OCI-LY1 (cell line): ENCODE data around the gene CLIC6.

Experiments
- H2AFZ ChIP-seq: fragments of 200-600 bp; sonication (generic), shearing (Covaris generic); 2 replicates; pipeline ENCODE4 v1.6.0; 2014; ENCODE audit warnings: antibody characterized with exemption, mild to moderate bottlenecking, low read length
- H3F3A ChIP-seq: fragments of 200-600 bp; sonication (generic), shearing (Covaris generic); 2 replicates; pipeline ENCODE4 v1.6.0; 2014; ENCODE audit warnings: mild to moderate bottlenecking, antibody characterized with exemption, low read length, moderate library complexity; ENCODE audit not compliant: insufficient read depth
- H3K27ac ChIP-seq: fragments of 200-600 bp; sonication (generic); 2 replicates; pipeline ENCODE4 v1.5.1; 2014; ENCODE audit warnings: low read length, mixed run types, mild to moderate bottlenecking, low read depth; ENCODE audit not compliant: poor library complexity, severe bottlenecking
- H3K27me3 ChIP-seq: fragments of 200-600 bp; sonication (generic); 2 replicates; pipeline ENCODE4 v1.6.0; 2014; ENCODE audit warnings: antibody characterized with exemption, mild to moderate bottlenecking, low read length, moderate library complexity; ENCODE audit not compliant: insufficient read depth
- H3K36me3 ChIP-seq: fragments of 200-600 bp; sonication (generic); 2 replicates; pipeline ENCODE4 v1.6.1; 2014; ENCODE audit warnings: mild to moderate bottlenecking, antibody characterized with exemption, low read length, moderate library complexity, mixed read lengths; ENCODE audit not compliant: insufficient read depth
- H3K4me1 ChIP-seq: fragments of 200-600 bp; sonication (generic); 2 replicates; pipeline ENCODE4 v1.5.1; 2014; ENCODE audit warnings: mild to moderate bottlenecking, low read length, moderate library complexity; ENCODE audit not compliant: insufficient read depth, severe bottlenecking
- H3K4me2 ChIP-seq: fragments of 200-600 bp; sonication (generic), shearing (Covaris generic); 2 replicates; pipeline ENCODE4 v1.6.1; 2014; ENCODE audit warnings: low read length
- H3K4me3 ChIP-seq: fragments of 200-600 bp; sonication (generic); 2 replicates; pipeline ENCODE4 v1.5.1; 2014; ENCODE audit warnings: low read length, low read depth, mild to moderate bottlenecking, mixed read lengths; ENCODE audit not compliant: poor library complexity, severe bottlenecking
- H3K79me2 ChIP-seq: fragments of 200-600 bp; shearing (Covaris generic); 2 replicates; pipeline ENCODE4 v1.6.1; 2016; ENCODE audit warnings: mixed run types, low read length, mixed read lengths; ENCODE audit not compliant: insufficient read depth
- H3K9ac ChIP-seq: fragments of 200-600 bp; sonication (generic), shearing (Covaris generic); 2 replicates; pipeline ENCODE4 v1.6.1; 2014; ENCODE audit warnings: mild to moderate bottlenecking, low read length, mixed read lengths
- H3K9me2 ChIP-seq: fragments of 200-600 bp; sonication (generic), shearing (Covaris generic); 2 replicates; pipeline ENCODE4 v1.6.1; 2014; ENCODE audit warnings: low read depth, mild to moderate bottlenecking, low read length, mixed read lengths
- H3K9me3 ChIP-seq: fragments of 200-600 bp; shearing (Covaris generic); 2 replicates; pipeline ENCODE4 v1.6.1; 2014; ENCODE audit warnings: low read length, mixed read lengths
- H4K20me1 ChIP-seq: fragments of 200-600 bp; sonication (generic), shearing (Covaris generic); 2 replicates; pipeline ENCODE4 v1.6.0; 2016; ENCODE audit warnings: mild to moderate bottlenecking, low read length; ENCODE audit not compliant: insufficient read depth
- CTCF ChIP-seq: fragments of 200-600 bp; sonication (generic), shearing (Covaris generic); IDR thresholded peaks from 2 replicates; pipeline ENCODE4 v1.5.1; 2017; ENCODE audit warnings: mild to moderate bottlenecking, antibody characterized with exemption, low read length, moderate library complexity, mixed read lengths
- EZH2 ChIP-seq: fragments of 200-600 bp; sonication (generic), shearing (Covaris generic); IDR thresholded peaks from 2 replicates; pipeline ENCODE4 v1.8.0; 2017; ENCODE audit warnings: borderline replicate concordance, mixed run types, mild to moderate bottlenecking, antibody characterized with exemption, low read length, moderate library complexity, mixed read lengths

CLIC6 gene

GRCh38 chr21:34647555-34647954 is 21.2 kb upstream of the CLIC6 start:
- Histone ChIP-seq H3K4me2 (no peak overlapping the region), H3K27ac (no peak overlapping the region), H3K9ac (no peak overlapping the region), H3K4me1 (no peaks in the 10 kb centered on the region), H3K36me3 (no peaks in the 10 kb centered on the region), H3K9me2 (no peaks in the 10 kb centered on the region), H3K27me3 (peaks cover 10% of the 10 kb centered on the region; the same call in 1 of the 2 replicates), H3K9me3 (no peaks in the 10 kb centered on the region; the same call in 1 of the 2 replicates), H2AFZ (no peak overlapping the region), H3K4me3 (no peak overlapping the region), H3K79me2 (no peaks in the 10 kb centered on the region), H4K20me1 (no peaks in the 10 kb centered on the region), H3F3A (no peaks in the 10 kb centered on the region)
- TF ChIP-seq EZH2 (no peak), CTCF (no peak)

DNA sequence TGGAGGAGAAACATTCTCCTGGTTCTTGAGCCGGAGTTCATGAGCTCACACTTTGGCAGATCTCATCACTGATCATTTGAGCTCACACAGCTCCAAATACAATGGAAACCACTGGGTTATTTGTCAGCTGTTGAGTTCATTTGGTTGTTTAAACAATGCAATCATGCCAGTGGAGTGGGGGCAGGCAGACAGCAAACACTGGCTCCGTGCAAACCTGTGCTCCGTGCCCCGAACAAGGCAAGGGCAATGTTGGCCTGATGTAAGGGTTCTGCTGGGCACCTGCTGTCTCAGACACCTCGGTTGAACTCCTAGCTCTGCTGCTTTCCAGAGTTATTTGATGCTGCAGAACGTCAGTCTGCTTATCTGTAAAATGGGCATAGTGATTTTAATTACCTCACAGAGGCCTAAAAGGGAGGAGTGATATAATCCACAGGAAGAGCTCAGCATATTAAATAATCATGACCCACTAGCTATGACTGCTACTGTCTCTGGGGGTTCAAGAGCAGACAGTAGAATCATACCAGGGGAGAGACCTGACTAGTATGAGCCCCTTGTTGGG is 20.0 kb upstream of the CLIC6 start:
- 0 out of 2 replicates have a peak, but pooled peaks cover 10% of the 10 kb centered on the region for H3K27me3 ChIP-seq
- no peaks in the 10 kb centered on the region for H3F3A ChIP-seq
- H3K4me1 ChIP-seq, result no peaks in the 10 kb centered on the region
- no peak overlapping the region for H3K9ac ChIP-seq
- H3K4me2 ChIP-seq, result no peak overlapping the region
- H3K79me2 ChIP-seq, result no peaks in the 10 kb centered on the region
- no peak overlapping the region for H2AFZ ChIP-seq
- no peaks in the 10 kb centered on the region; the same call in 1 of the 2 replicates for H3K9me3 ChIP-seq
- TF ChIP-seq EZH2 (no peak), CTCF (no peak)
- no peak overlapping the region for H3K27ac ChIP-seq
- H3K9me2 ChIP-seq, result no peaks in the 10 kb centered on the region
- no peaks in the 10 kb centered on the region for H4K20me1 ChIP-seq
- H3K36me3 ChIP-seq, result no peaks in the 10 kb centered on the region
- no peak overlapping the region for H3K4me3 ChIP-seq

DNA sequence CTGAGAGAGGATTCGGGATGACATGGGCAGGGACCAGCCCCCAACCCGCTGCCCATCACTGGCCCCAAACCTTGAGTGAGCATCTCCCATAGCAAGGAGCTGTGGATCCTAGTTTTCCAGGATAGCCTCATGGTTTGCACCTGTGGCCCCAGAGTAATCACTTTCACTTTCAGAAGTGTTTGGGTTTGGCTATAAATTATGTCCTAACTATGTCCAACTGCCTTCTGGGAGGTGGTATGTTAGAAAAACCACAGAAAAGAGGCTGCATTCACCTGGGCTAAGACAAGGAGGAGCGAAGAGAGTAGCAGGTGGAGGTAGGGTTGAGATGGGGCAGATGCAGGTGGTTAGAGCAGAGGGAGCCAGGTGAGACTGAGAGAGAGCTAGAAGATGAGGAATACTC is 19.4 kb upstream of the CLIC6 start:
- Histone ChIP-seq H2AFZ (no peak overlapping the region), H3K36me3 (no peaks in the 10 kb centered on the region), H3K9me2 (no peaks in the 10 kb centered on the region), H4K20me1 (no peaks in the 10 kb centered on the region), H3K79me2 (no peaks in the 10 kb centered on the region), H3K4me2 (no peak overlapping the region), H3K9ac (no peak overlapping the region), H3K4me3 (no peak overlapping the region), H3K9me3 (no peaks in the 10 kb centered on the region; the same call in 1 of the 2 replicates), H3K27ac (no peak overlapping the region), H3F3A (no peaks in the 10 kb centered on the region), H3K27me3 (0 out of 2 replicates have a peak, but pooled peaks cover 10% of the 10 kb centered on the region), H3K4me1 (no peaks in the 10 kb centered on the region)
- TF ChIP-seq CTCF (no peak), EZH2 (no peak)
